ENCODE data around the gene CDV3.

CDV3 gene

DNA sequence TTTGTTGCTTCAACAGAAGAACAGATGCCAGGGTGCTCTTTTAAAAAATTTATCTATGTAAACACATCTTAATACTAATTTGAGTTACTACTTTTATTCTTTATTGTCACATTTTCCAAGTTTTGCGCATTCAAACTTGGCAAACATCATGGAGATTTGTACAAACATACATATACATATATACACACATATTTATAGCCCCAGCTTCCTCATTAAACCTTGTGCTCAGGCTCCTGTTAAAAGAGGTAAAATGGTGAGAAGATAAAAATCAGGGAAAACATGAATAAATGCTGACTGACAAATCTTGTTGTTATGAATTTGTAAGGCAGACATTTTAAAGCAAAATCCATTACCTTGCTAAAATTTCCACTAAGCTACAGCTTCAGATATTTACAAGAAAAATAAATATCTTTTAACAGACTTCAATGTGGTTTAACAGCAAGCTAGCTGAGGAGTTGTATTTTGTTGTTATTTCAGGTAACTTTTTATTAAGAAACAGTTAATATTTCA is 27.1 kb downstream of the CDV3 start:
- no peak for DNase-seq (ENCODE audit: low read depth in 1 of 2, low spot score in 1 of 2)

GRCh38 chr3:133606342-133606741 is 32.9 kb downstream of the CDV3 start:
- DNase-seq (ENCODE audit: low read depth in 1 of 2, low spot score in 1 of 2) = no peak

DNA sequence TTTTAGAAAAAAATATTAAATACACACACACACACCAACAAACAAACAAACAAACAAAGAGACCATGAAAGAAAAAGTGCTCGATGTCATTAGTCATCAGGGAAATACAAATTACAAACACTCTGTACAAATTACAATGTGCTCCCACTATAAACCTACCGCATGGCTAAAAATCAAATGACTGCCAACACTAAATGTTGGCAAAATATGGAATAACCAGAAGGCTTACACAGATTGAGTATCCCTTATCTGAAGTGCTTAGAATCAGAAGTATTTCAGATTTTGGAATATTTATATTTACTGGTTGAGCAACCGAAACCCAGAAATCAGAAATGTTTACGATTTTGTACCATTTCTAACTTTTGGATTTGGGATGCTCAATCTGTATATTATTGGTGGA is 33.4 kb downstream of the CDV3 start:
- DNase-seq (ENCODE audit: low read depth in 1 of 2, low spot score in 1 of 2) = no peak

GRCh38 chr3:133607816-133608215 is 34.3 kb downstream of the CDV3 start:
- no peak for DNase-seq (ENCODE audit: low read depth in 1 of 2, low spot score in 1 of 2)

- no peak for DNase-seq (ENCODE audit: low read depth in 1 of 2, low spot score in 1 of 2)
Measured at GRCh38 chr3:133608388-133608787, 34.9 kb downstream of the CDV3 start.

DNA sequence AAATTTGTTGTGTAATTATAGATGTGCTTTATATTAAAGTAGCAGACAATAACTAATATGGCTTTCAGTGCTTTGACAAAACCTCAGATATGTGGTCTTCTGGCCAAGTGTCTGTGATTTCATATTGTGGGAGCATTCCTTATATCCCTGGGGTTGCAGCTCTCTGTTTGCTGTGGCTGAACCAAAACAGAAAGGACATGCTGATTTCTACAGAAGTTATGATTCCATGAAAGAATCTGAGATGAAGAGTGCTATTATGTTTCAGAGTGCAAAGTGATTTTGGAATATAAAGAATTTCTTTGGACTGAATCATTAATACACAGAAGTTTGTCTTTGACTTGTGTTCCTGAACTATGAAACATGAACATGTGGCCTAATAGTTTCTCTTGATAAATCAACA is 36.5 kb downstream of the CDV3 start:
- DNase-seq (ENCODE audit: low read depth in 1 of 2, low spot score in 1 of 2) = no peak

DNA sequence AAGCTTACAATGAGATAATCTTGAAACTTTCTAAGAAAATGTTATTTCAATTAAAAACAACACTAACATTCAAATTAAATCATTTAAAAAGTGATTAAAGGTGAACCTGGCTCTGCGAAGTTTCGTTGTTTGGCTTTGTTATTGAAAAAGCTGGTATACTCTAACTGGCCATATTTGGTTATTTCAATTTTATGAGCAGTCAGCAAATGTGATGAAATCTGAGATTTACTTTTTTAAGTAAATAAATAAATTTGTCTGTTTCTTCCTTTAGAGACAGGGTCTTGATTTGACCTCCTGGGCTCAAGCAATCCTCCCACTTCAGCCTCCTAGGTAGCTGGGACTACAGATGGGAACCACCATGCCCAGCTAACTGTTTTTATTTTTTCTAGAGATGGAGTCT is 38.0 kb downstream of the CDV3 start:
- no peak for DNase-seq (ENCODE audit: low read depth in 1 of 2, low spot score in 1 of 2)

- no peak for DNase-seq (ENCODE audit: low read depth in 1 of 2, low spot score in 1 of 2)
Measured at GRCh38 chr3:133620066-133620784, 46.7 kb downstream of the CDV3 start.

DNA sequence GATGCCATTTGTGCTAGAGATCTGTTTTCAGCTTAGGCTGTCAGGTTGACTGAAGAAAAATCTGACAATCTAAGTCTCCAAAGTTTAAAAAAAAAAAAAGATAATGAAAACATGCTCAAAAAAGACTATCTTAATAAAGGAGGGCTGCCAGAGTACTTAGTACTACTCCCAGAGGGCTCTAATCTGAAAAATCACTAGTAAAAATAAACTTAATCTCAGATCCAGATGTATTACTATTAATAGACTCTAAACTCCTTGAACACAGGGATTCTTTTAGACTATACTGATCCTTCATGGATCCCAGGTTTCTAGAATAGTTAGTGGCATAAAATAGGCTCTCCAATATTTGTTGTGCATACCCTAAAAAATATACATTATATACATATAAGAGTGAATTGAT is 54.3 kb downstream of the CDV3 start:
- no peak for DNase-seq (ENCODE audit: low read depth in 1 of 2, low spot score in 1 of 2)

DNA sequence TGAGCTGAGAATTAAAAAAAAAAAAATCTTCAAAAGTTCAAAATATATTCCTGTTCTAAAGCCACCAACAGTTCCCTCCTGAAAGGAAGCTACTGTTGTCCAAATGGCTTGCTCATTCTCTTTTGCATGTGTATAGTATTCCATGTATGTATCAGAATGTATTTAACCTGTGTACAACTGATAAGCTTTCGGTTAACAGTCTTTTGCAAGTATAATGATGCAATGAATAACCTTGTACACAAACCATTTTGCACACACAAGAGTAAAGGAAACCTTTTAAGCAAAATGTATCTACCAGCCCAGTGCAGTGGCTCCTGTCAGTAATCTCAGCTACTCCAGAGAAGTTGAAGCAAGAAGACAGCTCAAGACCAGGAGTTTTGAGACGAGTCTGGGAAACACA is 55.7 kb downstream of the CDV3 start:
- no peak for DNase-seq (ENCODE audit: low read depth in 1 of 2, low spot score in 1 of 2)

DNA sequence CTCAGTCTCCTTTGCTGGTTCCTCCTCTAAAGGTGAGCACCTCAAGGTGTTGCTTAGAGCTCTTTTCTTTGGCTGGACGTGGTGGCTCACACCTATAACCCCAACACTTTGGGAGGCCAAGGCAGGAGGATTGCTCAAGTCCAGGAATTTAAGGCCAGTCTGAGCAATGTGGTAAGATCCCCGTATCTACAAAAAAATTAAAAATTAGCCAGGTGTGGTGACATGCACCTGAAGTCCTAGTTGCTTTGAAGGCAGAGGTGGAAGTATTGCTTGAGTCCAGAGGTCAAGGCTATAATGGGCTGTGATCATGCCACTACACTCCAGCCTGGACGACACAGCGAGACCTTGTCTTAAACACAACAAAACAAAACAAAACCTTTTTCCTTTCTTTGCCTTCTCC is 60.0 kb downstream of the CDV3 start:
- DNase-seq (ENCODE audit: low read depth in 1 of 2, low spot score in 1 of 2) = no peak
